ENCODE results near the gene TRANK1.
"Not testable (repeated sequence)": the region's sequence is repeated elsewhere in the genome, so short reads cannot be mapped to it uniquely, and the experiment has no call there.

TRANK1 gene

GRCh38 chr3:36911990-36912804 lies 32.7 kb downstream of the TRANK1 start:
- DNase-seq: peak; percentile 18

DNA sequence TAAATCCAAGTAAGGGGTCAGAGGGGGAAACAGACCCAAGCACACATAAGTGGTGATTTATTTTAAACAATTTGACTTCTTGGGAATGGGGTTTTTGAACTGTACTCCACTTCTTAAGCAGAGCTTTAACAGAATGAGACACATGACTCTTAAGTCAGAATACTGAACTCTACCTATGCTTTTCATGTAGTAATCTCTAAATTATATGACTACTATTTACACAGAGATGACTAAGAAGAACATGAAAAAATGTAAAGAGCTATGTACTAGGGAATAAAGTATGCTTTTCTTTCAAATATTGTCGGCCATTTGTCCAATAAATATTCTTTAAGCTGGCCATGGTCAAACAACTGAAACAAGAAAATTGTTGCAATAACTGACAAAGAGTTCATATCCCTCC lies 35.2 kb downstream of the TRANK1 start:
- no peak for DNase-seq

- no peak for DNase-seq
Observed at GRCh38 chr3:36909181-36909580, 35.7 kb downstream of the TRANK1 start.

DNA sequence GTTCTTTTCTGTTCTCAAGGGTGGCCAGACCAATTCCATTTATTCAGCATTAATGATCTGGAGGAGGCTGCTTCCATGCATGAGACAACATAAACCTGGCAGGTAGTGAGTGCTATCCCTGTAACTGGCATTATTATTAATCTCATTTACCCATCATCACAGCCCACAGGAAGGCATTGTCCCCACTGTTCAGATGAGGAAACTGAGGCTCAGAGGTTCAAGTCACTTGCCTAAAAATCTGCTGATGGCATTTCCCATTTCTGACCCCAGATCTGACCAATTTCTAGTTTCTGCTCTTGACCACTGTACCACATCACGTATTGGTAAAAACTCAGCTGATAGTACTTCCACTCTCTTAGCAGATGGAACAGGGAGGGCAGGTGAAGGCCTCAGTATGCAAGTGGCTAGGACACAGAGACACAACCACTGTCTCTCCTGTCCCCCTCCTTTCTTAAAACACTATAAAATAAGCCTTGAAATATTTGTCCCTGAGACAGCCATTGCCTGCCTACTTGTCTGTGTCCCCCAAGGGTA lies 36.1 kb downstream of the TRANK1 start:
- no peak for DNase-seq

DNA sequence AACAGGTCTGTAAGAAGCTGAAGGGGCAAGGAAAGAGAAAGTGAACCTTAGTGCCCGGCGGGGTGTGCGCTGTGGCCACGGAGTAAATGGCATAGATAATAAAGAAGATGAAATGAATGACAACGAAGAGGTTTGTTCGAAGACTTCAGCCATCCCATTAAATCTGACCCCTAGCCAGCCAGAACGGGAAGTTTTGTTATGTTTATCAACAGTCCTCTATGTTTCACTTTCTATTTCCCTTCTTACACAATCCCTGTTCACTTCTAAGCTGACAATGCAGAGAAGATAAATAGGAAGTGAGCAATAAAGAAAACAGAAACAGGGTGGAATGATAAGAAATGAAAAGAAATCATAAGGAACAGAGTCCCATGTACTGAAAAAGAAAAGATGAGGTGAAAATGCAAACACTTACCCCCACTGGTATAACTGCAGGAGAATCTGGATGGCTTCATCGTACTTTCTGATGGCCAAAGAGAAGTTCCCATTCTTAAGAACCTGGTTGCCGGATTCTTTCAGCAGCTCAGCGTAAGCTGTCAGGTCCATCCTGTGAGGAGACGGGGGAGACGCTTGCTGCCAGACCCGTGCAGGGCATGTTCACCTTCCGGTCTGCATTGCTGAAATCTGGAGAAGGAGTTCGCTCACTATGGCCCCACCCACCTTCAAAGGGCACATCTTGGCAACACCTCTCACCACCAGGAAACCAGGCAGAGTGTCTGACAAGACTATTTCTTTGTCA lies 36.8 kb downstream of the TRANK1 start:
- peak; percentile 59 for DNase-seq

GRCh38 chr3:36906504-36907149 lies 38.2 kb downstream of the TRANK1 start:
- DNase-seq: no peak

DNA sequence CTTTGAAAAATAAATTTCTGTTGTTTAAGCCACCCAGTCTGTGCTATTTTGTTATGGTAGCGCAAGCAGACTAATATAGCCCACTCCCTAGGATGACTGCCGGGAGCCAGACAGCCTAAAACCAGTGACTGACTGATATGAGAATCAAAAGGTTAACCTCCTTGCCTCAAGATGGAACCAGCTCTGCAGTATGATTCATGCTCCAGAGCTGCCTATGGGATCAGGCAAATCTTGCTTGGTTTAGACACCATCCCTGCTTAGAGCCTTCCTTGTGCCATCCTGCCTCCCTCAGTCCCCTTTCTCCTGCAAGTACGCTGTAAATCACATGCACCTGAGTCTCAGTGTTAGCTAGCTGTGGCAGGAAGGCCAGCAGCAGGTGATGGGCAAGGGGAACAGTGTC lies 39.3 kb downstream of the TRANK1 start:
- no peak for DNase-seq

- no peak for DNase-seq
Observed at GRCh38 chr3:36904641-36905040, 40.2 kb downstream of the TRANK1 start.

- DNase-seq: not testable (repeated sequence)
Observed at GRCh38 chr3:36904065-36904464, 40.8 kb downstream of the TRANK1 start.

GRCh38 chr3:36903119-36903882 lies 41.6 kb downstream of the TRANK1 start:
- no peak for DNase-seq

DNA sequence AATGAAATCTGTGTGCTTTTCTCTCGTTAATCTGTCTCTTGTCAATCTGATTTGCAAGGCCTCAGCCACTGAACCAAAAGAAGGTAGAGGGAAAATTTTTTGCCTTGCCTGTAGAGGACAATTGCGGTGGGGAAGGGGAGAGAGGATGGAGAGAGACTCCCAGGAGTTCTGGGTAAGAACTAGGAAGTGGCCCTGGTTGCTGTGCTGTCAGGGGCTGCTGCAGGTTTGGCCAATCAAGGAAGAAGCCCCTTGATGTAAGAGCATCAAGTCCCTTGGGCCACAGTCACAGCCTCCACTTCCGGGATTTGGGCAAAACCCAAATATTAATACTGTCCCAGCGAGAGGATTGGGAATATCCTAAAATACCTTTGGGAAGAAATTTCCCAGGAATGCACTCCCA lies 43.3 kb downstream of the TRANK1 start:
- DNase-seq: no peak

DNA sequence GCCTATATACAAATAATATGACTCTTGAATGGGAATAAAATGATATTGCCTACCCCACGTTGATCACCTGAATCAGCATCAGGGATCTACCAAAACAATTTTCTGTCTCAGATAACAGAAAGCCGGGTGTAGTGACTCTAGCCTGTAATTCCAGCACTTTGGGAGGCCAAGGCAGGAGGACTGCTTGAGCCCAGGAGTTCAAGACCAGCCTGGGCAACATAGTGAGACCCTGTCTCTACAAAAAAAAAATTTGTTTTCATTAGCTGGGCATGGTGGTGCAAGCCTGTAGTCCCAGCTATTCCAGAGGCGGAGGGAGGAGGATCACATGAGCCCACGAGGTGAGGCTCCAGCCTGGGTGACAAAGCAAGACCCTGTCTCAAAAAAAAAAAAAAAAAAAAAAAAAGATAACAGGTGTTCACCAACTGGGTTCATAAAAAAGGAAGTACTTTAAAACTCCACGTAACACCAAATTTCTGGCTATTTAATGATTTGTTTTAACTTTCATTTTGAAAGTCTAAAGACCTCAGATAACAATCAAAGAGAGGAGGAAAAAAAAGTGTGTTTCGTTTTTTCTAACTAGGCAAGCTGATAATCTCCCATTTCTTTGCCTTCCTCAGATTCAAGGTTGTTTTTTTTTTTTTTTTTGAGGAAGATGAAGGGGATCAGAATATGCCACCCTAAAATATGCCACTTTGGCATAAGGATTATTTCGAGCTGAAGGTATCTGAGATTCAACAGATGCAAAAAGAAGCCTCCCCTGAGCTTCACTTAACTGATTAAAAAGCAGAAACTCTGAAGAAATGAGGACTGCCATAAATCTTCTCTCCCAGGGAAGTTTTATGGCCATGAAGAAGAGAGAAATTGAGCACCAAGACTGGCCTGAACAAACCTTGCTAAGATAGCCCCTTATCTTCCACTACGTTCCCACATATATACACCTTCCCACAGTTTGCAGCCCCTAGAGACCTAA lies 44.1 kb downstream of the TRANK1 start:
- DNase-seq: no peak

DNA sequence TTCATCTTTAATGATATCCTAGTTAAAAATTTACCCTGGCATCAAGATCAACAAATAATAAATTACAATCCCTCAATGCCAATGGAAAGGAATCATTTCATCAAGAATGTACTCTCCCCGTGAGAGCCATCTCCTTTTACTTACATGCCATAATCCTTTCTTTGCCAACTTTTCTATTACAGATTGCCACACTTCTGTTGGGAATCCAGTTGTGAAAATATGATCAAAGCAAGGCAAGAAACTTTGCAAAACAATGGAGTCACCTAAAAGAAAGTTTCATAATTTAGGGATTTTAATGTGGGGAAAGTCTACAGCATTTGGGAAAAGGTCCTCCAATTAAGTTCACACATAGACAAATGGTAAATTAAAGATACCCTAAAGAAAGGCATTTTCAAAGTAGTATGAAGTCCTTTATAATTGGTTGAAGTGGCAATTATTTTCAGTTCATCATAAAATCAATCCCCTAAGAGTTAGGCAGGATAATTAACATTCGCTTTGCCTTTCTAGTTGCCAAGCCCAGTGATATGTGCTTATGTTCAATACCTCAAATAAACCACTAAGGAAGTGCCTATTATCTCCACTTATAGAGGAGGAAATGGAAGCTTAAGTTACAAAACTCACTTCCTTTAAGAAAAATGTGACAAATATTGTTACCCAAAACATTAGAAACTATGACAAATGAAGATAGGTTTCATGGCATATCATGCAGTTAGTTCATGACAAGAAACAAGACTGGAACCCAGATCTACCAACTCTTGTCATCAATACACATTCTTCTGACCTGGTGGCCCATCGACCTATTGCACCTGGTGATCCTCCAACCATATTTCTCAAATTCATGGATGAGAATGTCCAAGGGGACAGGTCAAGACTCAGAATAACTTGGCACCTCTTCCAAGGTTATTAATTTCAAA lies 49.1 kb downstream of the TRANK1 start:
- no peak for DNase-seq

DNA sequence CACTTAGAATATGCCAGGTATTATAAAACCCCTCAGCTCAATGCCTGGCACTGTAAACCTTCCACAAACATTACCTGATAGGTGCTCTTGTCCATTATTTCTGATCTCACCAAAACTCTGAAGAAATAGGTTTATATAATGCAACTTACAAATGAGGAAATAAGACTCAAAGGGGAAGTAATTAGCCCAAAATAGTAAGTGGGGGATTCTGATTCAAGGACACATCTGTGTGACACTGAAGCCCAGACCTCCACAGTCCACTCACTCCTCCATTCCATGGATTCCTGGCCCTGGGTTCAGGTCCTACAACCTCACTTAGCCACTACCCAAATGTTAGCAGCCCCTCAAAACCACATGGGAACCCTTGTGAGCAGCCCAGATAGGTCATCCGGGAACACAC lies 49.9 kb downstream of the TRANK1 start:
- DNase-seq: no peak

DNA sequence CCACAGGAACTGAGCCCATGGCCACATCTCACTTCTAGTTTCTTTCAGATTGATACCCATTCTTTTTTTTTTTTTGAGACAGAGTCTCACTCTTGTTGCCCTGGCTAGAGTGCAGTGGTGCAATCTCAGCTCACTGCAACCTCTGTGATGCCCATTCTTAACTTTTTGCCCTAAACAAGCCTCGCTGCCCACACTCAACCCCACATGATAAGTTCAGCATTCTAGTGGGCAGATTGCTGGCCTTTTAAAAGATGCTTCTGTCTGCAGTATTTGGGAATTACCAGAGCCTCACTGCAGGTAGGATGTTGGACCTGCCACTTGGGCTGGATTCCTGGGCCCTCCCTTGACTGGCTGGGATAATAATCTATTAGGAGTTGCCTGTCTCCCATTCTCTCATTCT lies 51.0 kb downstream of the TRANK1 start:
- no peak for DNase-seq

DNA sequence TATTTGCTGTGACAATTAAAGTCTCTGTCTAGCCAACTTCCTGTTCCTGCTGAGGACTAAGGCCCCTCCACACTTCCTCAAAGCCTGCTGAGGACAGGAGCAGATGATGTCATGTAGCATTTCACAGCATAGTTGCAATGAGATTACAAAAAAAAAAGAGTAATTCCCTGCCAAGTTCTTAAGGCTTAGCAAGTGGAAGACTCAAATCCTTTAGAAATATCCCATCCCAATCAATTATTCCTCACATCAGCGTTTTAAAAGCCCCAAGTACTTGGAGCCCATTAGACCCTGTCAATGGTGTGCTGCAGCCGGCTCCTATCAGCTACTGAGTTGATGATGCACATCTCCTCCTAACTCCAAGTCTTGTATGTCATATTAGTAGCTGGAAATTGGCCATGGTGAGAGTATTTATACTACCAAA lies 51.7 kb downstream of the TRANK1 start:
- DNase-seq: no peak

- DNase-seq: no peak
Observed at GRCh38 chr3:36892457-36893136, 52.3 kb downstream of the TRANK1 start.

- no peak for DNase-seq
Observed at GRCh38 chr3:36891701-36892160, 53.1 kb downstream of the TRANK1 start.

- not testable (repeated sequence) for DNase-seq
Observed at GRCh38 chr3:36891097-36891496, 53.8 kb downstream of the TRANK1 start.

- no peak for DNase-seq
Observed at GRCh38 chr3:36890261-36890660, 54.6 kb downstream of the TRANK1 start.
